GM21825 (cell line): Measurements from ENCODE around the gene NCLN.
"Not testable (repeated sequence)": the region's sequence is repeated elsewhere in the genome, so short reads cannot be mapped to it uniquely, and the experiment has no call there.

Source experiments
- ATAC-seq: cut with Tn5 transposase; IDR thresholded peaks from one replicate; pipeline ENCODE4 v1.9.1; 2021; ENCODE audit warnings: mild to moderate bottlenecking, moderate library complexity; ENCODE audit not compliant: unreplicated experiment

Gene NCLN

DNA sequence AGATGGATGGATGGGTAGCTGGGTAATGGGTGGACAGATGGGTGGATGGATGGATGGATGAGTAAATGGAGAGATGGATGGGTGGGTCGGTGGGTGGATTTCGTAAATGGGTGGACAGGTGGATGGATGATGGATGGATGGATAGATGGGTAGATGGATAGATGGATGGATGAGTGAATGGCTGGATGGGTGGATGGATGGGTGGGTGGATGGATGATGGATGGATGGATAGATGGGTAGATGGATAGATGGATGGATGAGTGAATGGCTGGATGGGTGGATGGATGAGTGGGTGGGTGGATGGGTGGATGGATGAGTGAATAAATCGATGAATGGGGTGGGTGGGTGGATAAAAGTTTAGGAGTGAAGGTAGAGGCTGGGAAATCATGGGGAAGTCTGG lies 31.3 kb upstream of the NCLN start:
- ATAC-seq = not testable (repeated sequence)

DNA sequence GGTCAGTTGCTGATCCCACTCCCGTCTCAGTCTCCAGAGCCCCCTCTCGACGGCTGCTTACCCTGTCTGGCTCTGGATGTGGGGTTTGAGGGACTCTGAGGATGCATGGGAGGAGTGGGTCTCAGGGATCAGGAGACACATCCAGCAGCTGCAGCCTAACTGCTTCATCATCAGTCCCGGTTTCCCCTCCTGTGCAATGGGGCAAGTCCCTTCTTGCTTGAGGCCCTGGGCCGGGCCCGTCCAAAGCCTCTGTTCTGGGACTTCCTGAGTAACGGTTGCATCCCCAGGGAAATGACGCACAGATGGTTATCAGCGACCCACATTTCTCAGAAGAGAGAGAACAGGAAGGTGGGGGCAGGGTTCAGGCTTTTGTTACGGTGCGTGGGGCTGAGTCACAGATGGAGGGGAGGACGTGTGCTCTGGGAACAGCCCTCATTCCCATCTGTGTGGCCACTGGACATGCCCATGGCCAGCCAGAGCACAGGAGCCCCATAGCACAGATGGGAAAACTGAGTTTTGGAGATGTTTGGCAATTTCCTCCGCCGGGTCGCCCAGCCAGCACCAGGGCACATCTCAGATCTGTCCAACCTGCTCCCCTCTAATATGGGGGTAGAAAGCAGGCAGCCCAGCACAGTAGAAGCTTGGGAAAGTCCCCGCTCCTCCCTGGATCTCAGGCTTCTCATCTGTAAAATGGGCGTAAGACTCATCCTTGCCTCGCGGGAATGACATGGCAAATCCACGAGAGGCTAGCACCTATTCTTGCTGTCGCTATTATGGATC lies 30.6 kb upstream of the NCLN start:
- ATAC-seq = peak; percentile 74

DNA sequence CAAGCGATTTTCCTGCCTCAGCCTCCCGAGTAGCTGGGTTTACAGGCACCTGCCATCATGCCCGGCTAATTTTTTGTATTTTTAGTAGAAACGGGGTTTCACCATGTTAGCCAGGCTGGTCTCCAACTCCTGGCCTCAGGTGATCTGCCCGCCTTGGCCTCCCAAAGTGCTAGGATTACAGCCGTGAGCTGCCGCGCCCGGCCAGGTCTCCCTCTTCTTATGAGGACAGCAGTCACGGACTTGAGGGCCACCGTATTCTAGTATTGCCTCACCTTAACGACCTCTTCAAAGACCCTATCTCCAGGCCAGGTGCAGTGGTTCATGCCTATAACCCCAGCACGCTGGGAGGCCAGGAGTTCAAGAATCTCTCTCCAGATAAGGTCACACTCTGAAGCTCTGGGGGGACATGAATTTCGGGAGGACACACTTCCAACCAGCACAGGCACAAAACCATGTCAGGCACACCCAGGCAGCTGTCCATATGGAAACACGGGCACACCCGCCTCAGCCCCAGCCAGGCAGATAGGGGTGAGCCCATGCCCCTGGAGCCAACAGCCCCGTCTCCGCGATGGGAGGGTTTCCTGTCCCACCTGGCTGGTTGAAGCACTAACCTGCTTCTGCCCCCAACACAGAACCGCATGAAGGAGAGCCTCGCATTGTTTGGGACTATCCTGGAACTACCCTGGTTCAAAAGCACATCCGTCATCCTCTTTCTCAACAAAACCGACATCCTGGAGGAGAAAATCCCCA lies 28.5 kb upstream of the NCLN start:
- no peak for ATAC-seq

DNA sequence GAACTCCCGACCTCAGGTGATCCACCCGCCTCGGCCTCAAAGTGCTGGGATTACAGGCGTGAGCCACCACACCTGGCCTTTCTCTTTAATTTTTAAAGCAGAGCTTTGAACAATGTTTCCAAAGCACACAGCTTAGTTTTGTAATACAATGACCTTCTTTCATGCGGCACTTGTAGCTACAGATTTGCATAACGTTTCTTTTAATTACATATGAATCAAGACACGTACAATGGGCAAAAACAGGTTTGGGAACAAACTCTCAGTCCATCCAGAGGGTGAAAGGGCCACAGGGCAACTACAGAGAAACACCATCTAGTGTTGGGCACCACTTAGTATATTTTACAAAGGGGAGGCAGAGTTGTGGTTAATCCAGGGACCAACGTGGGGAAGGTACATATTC lies 26.2 kb upstream of the NCLN start:
- ATAC-seq = no peak

DNA sequence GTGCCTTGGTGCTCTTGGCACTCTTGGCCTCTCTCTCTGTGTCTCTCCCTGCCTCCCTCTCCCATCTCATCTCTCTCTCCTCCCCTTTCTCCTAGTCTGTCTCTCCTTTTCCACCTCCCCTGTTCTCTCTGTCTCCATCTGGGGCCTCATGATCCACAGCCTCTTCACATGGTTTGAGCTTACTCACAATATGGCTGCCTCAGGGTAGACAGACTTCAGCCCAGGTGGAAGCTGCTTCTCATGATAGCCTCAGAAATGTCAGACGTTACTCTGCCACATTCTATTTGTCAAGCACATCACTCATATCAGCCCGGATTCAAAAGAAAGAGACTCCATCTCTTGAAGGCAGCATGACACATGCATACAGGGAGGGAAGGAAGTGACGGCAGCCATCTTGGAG lies 25.5 kb upstream of the NCLN start:
- no peak for ATAC-seq

DNA sequence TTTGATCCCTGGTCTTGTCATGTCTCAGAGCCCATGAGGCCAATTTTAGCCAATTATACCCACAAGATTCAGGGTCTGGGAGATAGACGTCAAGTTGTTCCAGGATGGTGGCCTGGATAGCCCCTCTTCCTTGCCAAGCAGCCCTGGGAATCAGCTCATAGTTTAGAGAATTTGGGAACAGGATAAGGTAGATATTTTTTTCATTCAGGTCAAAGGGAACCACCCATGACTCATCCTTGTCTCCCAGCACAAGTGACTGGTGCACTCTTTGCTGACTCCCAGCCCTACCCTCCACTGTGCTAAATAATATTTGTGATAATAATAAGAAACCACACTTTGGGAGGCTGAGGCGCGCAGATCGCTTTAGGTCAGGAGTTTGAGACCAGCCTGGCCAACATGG lies 24.3 kb upstream of the NCLN start:
- no peak for ATAC-seq

DNA sequence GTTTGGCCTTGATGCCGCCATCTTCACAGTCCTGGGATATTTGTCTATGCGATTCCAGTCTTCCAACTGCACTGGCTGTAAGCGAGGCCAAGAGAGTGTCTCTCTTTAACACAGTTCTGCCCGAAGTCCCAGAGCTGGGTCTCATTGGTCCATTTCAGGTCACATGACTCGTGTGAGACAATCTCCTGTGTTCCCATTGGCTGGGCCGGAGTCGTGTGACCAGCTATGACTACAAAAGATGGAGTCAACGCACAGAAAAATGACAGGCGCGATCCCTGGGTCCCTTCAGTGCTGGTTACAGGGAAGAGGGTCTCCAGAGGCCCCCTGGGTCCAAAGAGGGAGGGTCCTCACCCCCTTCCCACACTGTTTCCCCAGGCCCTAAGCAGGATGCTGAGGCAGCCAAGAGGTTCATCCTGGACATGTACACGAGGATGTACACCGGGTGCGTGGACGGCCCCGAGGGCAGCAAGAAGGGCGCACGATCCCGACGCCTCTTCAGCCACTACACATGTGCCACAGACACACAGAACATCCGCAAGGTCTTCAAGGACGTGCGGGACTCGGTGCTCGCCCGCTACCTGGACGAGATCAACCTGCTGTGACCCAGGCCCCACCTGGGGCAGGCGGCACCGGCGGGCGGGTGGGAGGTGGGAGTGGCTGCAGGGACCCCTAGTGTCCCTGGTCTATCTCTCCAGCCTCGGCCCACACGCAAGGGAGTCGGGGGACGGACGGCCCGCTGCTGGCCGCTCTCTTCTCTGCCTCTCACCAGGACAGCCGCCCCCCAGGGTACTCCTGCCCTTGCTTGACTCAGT lies 23.1 kb upstream of the NCLN start:
- no peak for ATAC-seq

DNA sequence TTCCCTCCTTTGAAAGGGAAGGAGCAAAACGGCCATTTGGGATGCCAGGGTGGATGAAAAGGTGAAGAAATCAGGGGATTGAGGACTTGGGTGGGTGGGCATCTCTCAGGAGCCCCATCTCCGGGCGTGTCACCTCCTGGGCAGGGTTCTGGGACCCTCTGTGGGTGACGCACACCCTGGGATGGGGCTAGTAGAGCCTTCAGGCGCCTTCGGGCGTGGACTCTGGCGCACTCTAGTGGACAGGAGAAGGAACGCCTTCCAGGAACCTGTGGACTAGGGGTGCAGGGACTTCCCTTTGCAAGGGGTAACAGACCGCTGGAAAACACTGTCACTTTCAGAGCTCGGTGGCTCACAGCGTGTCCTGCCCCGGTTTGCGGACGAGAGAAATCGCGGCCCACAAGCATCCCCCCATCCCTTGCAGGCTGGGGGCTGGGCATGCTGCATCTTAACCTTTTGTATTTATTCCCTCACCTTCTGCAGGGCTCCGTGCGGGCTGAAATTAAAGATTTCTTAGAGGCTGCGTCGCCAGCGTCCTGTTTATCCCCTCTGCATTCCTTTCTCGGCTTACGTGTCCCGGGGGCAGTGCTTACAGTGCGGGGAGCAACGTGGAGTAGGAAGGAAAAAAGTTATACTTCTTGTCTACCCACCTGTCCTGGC lies 22.4 kb upstream of the NCLN start:
- peak; percentile 68 for ATAC-seq

DNA sequence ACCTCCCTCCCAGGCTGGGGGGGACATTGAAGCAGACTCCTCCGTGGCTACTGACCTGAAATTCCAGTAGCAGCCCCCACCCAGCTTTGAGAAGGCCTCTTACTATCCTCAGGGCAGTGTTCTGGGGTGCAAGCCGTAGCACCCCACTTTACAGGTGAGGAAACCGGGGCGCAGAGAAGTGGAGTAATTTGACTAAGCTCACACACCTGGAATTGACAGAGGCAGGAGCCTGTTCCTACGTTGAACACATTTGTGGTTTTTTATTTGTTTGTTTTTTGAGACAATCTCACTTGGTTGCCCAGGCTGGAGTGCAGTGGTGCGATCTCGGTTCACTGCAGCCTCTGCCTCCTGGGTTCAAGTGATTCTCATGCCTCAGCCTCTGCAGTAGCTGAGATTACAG lies 21.8 kb upstream of the NCLN start:
- ATAC-seq = no peak

DNA sequence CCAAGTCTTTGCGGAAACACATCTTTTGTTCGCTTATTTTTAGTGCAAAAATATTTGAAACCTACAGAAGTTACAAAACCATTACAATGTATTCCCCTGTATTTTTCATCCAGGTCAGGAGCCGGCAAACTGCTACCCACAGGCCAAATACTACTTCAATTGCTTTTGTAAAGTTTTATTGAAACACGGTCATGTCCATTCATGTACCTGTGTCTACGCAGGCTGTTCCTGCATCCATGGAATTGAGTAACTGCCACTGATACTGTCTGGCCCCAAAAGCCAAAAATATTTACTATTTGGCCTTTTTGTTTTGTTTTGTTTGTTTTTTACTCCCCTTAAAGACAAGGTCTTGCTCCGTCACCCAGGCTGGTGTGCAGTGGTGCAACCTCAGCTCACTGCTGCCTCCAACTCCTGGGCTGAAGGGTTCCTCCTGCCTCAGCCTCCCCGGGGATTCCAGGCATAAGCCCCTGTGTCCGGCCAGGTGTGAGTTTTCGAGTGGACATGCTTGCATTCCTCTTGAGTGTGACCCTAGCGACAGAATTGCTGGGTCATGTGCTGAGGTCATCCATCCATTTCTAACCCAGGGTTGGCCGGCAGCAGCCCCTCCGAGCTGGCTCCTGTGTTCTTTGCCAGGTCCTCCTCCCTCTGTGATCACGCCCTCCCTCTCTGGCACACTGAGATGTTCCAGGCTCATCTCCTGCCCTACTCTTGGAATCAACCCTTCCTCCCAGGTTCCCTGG lies 18.0 kb upstream of the NCLN start:
- no peak for ATAC-seq

DNA sequence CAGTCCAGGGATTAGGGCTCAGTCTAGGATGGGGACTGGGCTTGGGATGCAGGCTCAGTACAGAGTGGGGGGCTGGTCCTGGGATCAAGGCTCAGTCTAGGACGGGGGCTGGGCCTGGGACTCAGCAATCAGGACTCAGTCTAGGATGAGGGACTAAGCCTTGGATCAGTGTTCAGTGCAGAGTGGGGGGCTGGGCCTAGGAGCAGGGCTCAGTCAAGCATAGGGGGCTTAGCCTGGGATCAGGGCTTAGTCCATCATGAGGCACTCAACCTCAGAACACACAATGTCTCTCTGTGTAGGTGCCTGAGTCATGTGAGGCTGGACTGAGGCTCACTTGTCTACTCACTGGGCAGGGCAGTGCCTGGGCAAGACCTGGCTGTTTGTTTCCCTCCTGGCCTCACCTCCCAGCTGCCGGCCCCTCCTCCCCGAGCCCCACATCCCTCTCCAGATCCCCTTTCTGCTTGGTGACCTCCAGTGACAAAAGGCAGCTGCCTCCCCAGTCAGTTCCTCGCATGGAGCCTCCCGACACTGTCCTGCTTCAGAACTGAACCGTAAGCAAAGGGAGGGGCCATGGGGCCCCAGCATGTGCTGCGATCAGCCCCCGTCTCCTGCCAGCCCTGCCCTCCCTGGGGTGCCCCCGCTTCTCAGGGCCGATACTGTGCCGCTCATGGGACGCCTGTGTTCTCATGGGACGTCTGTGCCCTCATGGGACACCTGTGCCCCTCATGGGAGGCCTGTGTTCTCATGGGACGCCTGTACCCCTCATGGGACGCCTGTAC lies 13.6 kb upstream of the NCLN start:
- ATAC-seq = no peak

DNA sequence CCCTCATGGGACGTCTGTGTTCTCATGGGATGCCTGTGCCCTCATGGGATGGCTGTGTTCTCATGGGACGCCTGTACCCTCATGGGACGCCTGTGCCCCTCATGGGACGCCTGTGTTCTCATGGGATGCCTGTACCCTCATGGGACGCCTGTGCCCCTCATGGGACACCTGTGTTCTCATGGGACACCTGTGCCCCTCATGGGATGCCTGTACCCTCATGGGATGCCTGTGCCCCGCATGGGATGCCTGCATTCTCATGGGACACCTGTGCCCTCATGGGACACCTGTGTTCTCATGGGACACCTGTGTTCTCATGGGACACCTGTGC lies 13.1 kb upstream of the NCLN start:
- not testable (repeated sequence) for ATAC-seq

DNA sequence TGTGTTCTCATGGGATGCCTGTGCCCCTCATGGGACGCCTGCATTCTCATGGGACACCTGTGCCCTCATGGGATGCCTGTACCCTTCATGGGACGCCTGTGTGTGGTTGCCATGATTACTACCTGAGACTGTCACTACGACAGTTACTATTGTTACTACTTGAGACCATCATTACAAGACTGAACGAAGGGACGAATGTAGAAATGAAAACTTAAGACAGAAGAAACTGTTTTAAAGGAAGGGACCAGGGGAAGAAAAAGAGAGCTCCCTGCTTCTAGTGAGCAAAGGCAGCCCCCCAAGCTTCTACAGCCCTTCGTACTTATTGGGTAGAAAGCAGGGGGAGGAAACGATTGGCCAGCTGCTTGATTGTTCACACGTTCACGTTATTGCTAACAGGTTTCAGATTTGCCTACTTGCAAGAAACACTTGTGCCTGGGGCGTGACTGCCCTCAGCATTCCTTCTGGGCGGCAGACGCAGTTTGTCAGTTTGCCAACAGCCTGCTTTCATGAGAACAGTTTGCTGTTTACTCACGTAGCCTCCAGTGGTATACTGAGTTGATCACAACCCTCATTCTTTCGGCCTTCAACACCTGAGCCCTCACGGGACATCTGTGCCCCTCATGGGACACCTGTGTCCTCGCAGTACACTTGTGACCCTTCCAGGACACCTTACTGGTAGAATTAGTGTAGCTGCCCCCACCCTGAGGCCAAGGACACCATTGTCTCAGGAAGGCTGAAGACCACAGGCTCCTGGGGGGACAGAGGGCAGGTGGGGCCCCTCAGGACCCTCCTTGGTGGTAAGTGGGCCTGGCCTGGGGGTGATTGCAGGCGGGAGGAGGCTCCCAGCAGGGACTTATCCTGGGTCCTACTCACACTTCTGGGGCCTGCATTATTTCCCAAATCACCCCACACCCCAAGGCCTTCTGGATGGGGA lies 9.7 kb upstream of the NCLN start:
- no peak for ATAC-seq

DNA sequence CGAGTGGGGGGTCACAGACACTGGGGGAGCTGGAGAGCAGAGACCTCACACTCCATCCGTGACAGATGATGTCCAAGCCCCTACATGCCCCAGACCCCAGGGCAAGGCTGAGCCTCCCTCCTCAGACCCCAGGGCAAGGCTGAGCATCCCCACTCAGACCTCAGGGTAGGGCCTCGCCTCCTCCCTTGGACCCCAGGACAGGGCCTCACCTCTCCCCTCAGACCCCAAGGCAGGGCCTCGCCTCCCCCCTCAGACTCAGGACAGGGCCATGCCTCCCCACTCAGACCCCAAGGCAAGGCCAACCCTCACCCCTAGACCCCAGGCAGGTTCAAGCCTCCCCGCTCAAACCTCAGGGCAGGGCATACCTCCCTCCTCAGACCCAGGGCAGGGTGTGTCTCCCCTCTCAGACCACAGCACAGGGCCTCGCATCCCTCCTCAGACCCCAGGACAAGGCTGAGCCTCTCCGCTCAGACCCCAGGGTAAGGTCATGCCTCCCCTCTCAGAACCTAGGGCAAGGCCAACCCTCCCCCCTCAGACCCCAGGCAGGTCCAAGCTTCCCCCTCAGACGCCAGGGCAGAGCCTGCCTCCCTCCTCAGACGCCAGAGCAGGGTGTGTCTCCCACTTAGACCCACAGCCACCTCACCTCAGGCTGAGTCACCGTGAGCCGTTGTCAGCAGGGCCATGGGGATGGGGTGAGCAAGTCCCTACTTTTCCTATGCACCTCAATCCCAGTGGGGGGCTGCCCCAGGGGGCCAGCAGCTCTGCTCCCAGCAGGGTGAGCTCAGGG lies 8.8 kb upstream of the NCLN start:
- no peak for ATAC-seq

DNA sequence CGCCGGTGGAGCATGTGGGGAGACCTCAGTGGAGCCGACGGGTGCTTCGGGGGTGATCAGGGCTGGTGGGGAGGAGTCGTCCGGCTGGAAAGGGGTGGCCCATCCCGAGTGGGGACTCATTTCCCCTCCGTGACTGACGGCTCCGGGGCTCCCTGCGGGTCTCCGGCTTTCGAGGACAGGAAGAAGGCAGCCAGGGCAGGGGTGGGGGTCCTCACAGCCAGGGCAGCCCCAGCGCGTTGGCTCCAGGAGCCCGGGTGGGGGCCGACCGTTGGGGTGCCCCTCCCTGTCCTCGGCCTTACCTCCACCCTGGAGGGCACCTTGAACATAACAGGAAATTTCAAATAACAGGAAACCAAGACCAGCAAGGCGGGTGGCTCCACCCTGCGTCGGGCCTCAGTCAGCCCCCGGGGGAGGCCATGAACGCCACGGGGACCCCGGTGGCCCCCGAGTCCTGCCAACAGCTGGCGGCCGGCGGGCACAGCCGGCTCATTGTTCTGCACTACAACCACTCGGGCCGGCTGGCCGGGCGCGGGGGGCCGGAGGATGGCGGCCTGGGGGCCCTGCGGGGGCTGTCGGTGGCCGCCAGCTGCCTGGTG lies 7.3 kb upstream of the NCLN start, which contains the start of gene S1PR4:
S1PR4 (plus strand) TSS at position 393 of the 596 bp plus-strand sequence; CDS start at position 417, 24 bp downstream.
- no peak for ATAC-seq

DNA sequence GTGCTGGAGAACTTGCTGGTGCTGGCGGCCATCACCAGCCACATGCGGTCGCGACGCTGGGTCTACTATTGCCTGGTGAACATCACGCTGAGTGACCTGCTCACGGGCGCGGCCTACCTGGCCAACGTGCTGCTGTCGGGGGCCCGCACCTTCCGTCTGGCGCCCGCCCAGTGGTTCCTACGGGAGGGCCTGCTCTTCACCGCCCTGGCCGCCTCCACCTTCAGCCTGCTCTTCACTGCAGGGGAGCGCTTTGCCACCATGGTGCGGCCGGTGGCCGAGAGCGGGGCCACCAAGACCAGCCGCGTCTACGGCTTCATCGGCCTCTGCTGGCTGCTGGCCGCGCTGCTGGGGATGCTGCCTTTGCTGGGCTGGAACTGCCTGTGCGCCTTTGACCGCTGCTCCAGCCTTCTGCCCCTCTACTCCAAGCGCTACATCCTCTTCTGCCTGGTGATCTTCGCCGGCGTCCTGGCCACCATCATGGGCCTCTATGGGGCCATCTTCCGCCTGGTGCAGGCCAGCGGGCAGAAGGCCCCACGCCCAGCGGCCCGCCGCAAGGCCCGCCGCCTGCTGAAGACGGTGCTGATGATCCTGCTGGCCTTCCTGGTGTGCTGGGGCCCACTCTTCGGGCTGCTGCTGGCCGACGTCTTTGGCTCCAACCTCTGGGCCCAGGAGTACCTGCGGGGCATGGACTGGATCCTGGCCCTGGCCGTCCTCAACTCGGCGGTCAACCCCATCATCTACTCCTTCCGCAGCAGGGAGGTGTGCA lies 6.6 kb upstream of the NCLN start:
- ATAC-seq = no peak
